IMR-90 (cell line): Measurements from ENCODE around the gene DMP1.
"Not testable (repeated sequence)": the region's sequence is repeated elsewhere in the genome, so short reads cannot be mapped to it uniquely, and the experiment has no call there.

Source experiments
- CTCF ChIP-seq: conservative IDR thresholded peaks from 2 replicates; pipeline ENCODE4 v1.5.1; 2012; ENCODE audit warnings: mild to moderate bottlenecking, low read depth, low read length, improper control_type of control experiment
- FOS ChIP-seq: fragments of 150-350 bp; IDR thresholded peaks from 2 replicates; pipeline ENCODE4 v1.6.1; 2016; ENCODE audit warnings: low read depth, low read length
- RAD21 ChIP-seq: IDR thresholded peaks from 2 replicates; pipeline ENCODE4 v1.6.1; 2012; ENCODE audit warnings: low read length, improper control_type of control experiment
- RFX5 ChIP-seq: IDR thresholded peaks from 2 replicates; pipeline ENCODE4 v1.8.0; 2012; ENCODE audit warnings: low read depth, mild to moderate bottlenecking, low read length, moderate library complexity
- SMC3 ChIP-seq: fragments of 150-350 bp; IDR thresholded peaks from 2 replicates; pipeline ENCODE4 v1.6.1; 2016; ENCODE audit warnings: low read depth, mild to moderate bottlenecking, antibody characterized with exemption, low read length, moderate library complexity

GRCh38 chr4:87690947-87691346 is 40.9 kb downstream of the DMP1 start:
- TF ChIP-seq FOS, RFX5, CTCF, RAD21, SMC3: not testable (repeated sequence)
